Heart left ventricle (tissue), 13 donors: ENCODE data around the gene GALNT9.

Source experiments
- POLR2A ChIP-seq, 2 donors: fragments of 450-650 bp; IDR thresholded peaks; one replicate each; pipeline ENCODE4 v1.6.1; 2017; ENCODE audit warnings: antibody characterized with exemption in 2 of 2, mild to moderate bottlenecking in 2 of 2, moderate library complexity in 2 of 2
- TF ChIP-seq, protein P1 (sequence below), 12 donors: fragments of 200-600 bp; sonication (generic) in 4 of 12; IDR thresholded peaks; one replicate each; pipeline versions ENCODE4 v1.5.0 to v1.8.0; 2018 to 2022; ENCODE audit warnings: antibody characterized with exemption in 12 of 12, mild to moderate bottlenecking in 5 of 12
- donor health status: ischemic (EF 13 %, LVEDD 7.1; RV severe dilation, severe dysfunction).
- donor health status: DM: no; HTN: yes; CAD: no.
- donor health status: DM: no; HTN: no; CAD: no.
- donor health status: ischemic (EF 25% LVEDD 6.9; RV normal size, moderate dysfunction).
- donor health status: ischemic (EF 25% LVEDD 5.7; RV mildly dilated, moderate dysfunction).
- donor health status: ischemic (EF 35%, LVEDD 5.7; RV mildly dilated, moderate dysfunction).
- donor health status: nonischemic (EF 11% LVEDD 7.7; RV severe dilation, severe dysfunction).
- donor health status: DM: yes; HTN: yes; CAD: no.
- donor health status: PGD.
- donor health status: ischemic (EF 29% LVEDD 5.4; RV normal size, mild dysfunction).
- donor health status: nonischemic (EF 23%, LVEDD 6.1; RV moderate dilation, normal function).

DNA sequence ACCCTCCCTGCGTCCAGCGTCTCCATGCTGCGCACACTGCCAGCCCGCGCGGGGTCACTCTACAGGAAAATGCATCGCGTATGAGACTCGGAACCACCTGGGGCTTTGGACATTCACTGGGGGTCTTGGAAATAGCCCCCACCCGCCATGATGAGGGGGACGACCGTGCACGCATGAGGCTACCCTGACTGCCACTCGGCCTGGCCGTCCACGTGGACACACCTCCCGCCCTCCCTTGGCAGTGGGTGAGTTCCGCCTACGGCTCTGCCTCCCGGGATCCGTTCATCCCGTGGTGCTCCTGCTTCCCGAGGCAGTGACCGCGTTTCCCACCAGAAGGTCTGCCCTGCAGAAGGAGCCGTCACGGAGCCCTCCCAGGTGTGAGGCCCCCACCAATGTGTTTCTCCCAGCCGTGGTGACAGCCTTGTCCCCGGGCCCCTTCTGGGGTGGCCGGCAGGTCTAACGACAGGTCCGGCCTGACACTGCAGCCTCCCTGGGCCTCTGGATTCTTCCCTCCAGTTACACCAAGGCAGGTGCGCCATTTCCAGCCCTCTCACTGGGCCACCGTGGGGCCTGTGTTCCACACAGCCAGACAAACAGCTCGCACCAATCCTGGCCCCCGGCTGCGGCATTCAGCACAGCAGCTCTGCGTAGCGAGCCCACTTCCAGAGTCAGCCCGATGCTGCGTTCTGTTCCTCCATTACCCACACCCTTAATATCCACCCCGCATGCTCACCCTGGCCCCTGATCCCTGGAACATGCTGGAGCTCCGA, 11.1 kb upstream of the GALNT9 start:
- TF ChIP-seq, protein P1, sequence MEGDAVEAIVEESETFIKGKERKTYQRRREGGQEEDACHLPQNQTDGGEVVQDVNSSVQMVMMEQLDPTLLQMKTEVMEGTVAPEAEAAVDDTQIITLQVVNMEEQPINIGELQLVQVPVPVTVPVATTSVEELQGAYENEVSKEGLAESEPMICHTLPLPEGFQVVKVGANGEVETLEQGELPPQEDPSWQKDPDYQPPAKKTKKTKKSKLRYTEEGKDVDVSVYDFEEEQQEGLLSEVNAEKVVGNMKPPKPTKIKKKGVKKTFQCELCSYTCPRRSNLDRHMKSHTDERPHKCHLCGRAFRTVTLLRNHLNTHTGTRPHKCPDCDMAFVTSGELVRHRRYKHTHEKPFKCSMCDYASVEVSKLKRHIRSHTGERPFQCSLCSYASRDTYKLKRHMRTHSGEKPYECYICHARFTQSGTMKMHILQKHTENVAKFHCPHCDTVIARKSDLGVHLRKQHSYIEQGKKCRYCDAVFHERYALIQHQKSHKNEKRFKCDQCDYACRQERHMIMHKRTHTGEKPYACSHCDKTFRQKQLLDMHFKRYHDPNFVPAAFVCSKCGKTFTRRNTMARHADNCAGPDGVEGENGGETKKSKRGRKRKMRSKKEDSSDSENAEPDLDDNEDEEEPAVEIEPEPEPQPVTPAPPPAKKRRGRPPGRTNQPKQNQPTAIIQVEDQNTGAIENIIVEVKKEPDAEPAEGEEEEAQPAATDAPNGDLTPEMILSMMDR (IDR thresholded peaks at IDR 0.05), result no peak
- no peak for TF ChIP-seq POLR2A (IDR thresholded peaks at IDR 0.05)
